ENCODE measurements around the gene ERBB4. TPM values are rescaled to one million over a fixed set of nuclear protein-coding genes. Genes with fewer than 3 reads are reported as not detected.

ERBB4 gene
- total RNA-seq, 2 experiments from 2014 or later, result not detected

- POLR2A ChIA-PET, result no interaction called here
- H3K36me3 ChIP-seq (ENCODE audit: insufficient read depth, low read length), result no peaks in the 10 kb centered on the region
- no peaks in the 10 kb centered on the region for H3K4me1 ChIP-seq (ENCODE audit: insufficient read depth, low read length, poor library complexity, severe bottlenecking)
- H4K20me1 ChIP-seq (ENCODE audit: insufficient read depth, low read length), result no peaks in the 10 kb centered on the region
- no peak overlapping the region for H2AFZ ChIP-seq (ENCODE audit: low read length)
- no peak for TF ChIP-seq EZH2phosphoT487 (IDR thresholded peaks at IDR 0.05; ENCODE audit: borderline replicate concordance, low read depth, low read length)
- TF ChIP-seq, protein P1, sequence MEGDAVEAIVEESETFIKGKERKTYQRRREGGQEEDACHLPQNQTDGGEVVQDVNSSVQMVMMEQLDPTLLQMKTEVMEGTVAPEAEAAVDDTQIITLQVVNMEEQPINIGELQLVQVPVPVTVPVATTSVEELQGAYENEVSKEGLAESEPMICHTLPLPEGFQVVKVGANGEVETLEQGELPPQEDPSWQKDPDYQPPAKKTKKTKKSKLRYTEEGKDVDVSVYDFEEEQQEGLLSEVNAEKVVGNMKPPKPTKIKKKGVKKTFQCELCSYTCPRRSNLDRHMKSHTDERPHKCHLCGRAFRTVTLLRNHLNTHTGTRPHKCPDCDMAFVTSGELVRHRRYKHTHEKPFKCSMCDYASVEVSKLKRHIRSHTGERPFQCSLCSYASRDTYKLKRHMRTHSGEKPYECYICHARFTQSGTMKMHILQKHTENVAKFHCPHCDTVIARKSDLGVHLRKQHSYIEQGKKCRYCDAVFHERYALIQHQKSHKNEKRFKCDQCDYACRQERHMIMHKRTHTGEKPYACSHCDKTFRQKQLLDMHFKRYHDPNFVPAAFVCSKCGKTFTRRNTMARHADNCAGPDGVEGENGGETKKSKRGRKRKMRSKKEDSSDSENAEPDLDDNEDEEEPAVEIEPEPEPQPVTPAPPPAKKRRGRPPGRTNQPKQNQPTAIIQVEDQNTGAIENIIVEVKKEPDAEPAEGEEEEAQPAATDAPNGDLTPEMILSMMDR (conservative IDR thresholded peaks at IDR 0.05; ENCODE audit: low read length), result no peak
- H3K27ac ChIP-seq (ENCODE audit: low read depth, low read length, poor library complexity, severe bottlenecking), result no peak overlapping the region
- H3K4me3 ChIP-seq (ENCODE audit: low read depth, low read length, poor library complexity, severe bottlenecking), result no peak overlapping the region
- DNase-seq (ENCODE audit: low spot score), result no peak
- H3K4me2 ChIP-seq (ENCODE audit: low read length), result no peak overlapping the region
- intact Hi-C loops (cut with micrococcal nuclease; ENCODE audit: unreplicated experiment), result no loop called here
- no peaks in the 10 kb centered on the region for H3K9me2 ChIP-seq (ENCODE audit: insufficient read depth, low read length)
- CTCF ChIA-PET (ENCODE audit: unreplicated experiment), result no interaction called here
- BruUV-seq (replicated peaks), result no TSS peak
- no peaks in the 10 kb centered on the region for H3K9me3 ChIP-seq (ENCODE audit: low read length)
- no peaks in the 10 kb centered on the region for H3K79me2 ChIP-seq (ENCODE audit: insufficient read depth, low read depth, low read length)
Measured at GRCh38 chr2:212385241-212385640, 153.4 kb downstream of the ERBB4 start.

- Histone ChIP-seq H3K79me2 (ENCODE audit: insufficient read depth, low read depth, low read length) (no peaks in the 10 kb centered on the region), H3K9me3 (ENCODE audit: low read length) (no peaks in the 10 kb centered on the region), H3K36me3 (ENCODE audit: insufficient read depth, low read length) (no peaks in the 10 kb centered on the region), H3K9me2 (ENCODE audit: insufficient read depth, low read length) (no peaks in the 10 kb centered on the region), H2AFZ (ENCODE audit: low read length) (no peak overlapping the region), H3K4me3 (ENCODE audit: low read depth, low read length, poor library complexity, severe bottlenecking) (no peak overlapping the region), H3K4me2 (ENCODE audit: low read length) (no peak overlapping the region), H3K27ac (ENCODE audit: low read depth, low read length, poor library complexity, severe bottlenecking) (no peak overlapping the region), H4K20me1 (ENCODE audit: insufficient read depth, low read length) (no peaks in the 10 kb centered on the region), H3K4me1 (ENCODE audit: insufficient read depth, low read length, poor library complexity, severe bottlenecking) (no peaks in the 10 kb centered on the region)
- DNase-seq (ENCODE audit: low spot score), result no peak
- TF ChIP-seq, protein P1 (conservative IDR thresholded peaks at IDR 0.05; ENCODE audit: low read length), result no peak
- no peak for TF ChIP-seq EZH2phosphoT487 (IDR thresholded peaks at IDR 0.05; ENCODE audit: borderline replicate concordance, low read depth, low read length)
- ChIA-PET POLR2A (interaction anchor here (0.7 kb wide), 1 partner anchor 17 kb away, joined by 3 read pairs; no protein-coding TSS in a partner anchor), CTCF (ENCODE audit: unreplicated experiment) (no interaction called here)
- intact Hi-C loops (cut with micrococcal nuclease; ENCODE audit: unreplicated experiment), result no loop called here
- no TSS peak for BruUV-seq (replicated peaks)
Measured at GRCh38 chr2:212384027-212384426, 154.6 kb downstream of the ERBB4 start.

DNA sequence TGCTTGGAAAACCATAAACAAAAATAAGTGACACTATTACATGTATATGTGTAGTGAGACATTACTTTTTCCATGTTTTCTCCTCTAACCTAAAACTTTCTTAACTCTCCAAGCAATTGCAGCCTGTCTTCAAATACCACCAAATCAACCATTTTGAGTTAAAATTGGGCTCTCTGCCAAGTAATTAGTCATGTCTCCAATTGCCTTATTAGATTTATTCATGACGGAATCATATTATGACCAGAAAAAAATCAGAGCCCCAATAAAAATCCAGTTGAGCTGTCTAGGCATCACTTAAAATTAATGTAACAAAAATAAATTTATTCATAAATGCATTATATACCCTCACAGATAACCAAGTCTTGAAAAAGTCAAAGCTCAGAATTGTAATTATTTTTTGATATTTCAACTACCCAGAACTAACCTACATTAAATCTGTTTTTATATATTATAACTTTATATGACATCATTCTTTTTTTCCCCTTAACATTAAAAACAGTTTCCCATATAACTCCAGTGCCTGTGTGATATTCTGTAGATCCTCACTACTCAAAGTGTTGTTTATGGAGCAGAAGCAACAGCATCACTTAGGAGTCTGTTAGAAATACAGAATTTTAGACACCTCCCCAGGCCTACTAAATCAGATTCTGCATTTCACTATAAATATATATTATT lies 157.0 kb downstream of the ERBB4 start:
- H3K4me2 ChIP-seq (ENCODE audit: low read length), result no peak overlapping the region
- CTCF ChIA-PET (ENCODE audit: unreplicated experiment), result no interaction called here
- intact Hi-C loops (cut with micrococcal nuclease; ENCODE audit: unreplicated experiment), result no loop called here
- H3K79me2 ChIP-seq (ENCODE audit: insufficient read depth, low read depth, low read length), result no peaks in the 10 kb centered on the region
- no peaks in the 10 kb centered on the region for H3K36me3 ChIP-seq (ENCODE audit: insufficient read depth, low read length)
- no TSS peak for BruUV-seq (replicated peaks)
- no peaks in the 10 kb centered on the region for H3K9me3 ChIP-seq (ENCODE audit: low read length)
- H2AFZ ChIP-seq (ENCODE audit: low read length), result no peak overlapping the region
- H3K27ac ChIP-seq (ENCODE audit: low read depth, low read length, poor library complexity, severe bottlenecking), result no peak overlapping the region
- TF ChIP-seq EZH2phosphoT487 (IDR thresholded peaks at IDR 0.05; ENCODE audit: borderline replicate concordance, low read depth, low read length), result no peak
- TF ChIP-seq, protein P1 (conservative IDR thresholded peaks at IDR 0.05; ENCODE audit: low read length), result no peak
- DNase-seq (ENCODE audit: low spot score), result no peak
- no peaks in the 10 kb centered on the region for H4K20me1 ChIP-seq (ENCODE audit: insufficient read depth, low read length)
- H3K4me3 ChIP-seq (ENCODE audit: low read depth, low read length, poor library complexity, severe bottlenecking), result no peak overlapping the region
- H3K9me2 ChIP-seq (ENCODE audit: insufficient read depth, low read length), result no peaks in the 10 kb centered on the region
- POLR2A ChIA-PET, result interaction anchor here (0.7 kb wide), 1 partner anchor 420 kb away, joined by 3 read pairs; no protein-coding TSS in a partner anchor
- H3K4me1 ChIP-seq (ENCODE audit: insufficient read depth, low read length, poor library complexity, severe bottlenecking), result no peaks in the 10 kb centered on the region
